Stimulated activated CD8-positive, alpha-beta memory T cell treated with anti-CD3 and anti-CD28 coated beads, Interleukin-7, amount 100 ng/mL, for 24 hours (primary cell): ENCODE measurements around the gene GCNA.

Source experiments
- DNase-seq: peaks from one replicate; pipeline ENCODE4 v3.0.0-alpha.2; 2020; ENCODE audit warnings: low read depth

The GCNA gene, protein sequence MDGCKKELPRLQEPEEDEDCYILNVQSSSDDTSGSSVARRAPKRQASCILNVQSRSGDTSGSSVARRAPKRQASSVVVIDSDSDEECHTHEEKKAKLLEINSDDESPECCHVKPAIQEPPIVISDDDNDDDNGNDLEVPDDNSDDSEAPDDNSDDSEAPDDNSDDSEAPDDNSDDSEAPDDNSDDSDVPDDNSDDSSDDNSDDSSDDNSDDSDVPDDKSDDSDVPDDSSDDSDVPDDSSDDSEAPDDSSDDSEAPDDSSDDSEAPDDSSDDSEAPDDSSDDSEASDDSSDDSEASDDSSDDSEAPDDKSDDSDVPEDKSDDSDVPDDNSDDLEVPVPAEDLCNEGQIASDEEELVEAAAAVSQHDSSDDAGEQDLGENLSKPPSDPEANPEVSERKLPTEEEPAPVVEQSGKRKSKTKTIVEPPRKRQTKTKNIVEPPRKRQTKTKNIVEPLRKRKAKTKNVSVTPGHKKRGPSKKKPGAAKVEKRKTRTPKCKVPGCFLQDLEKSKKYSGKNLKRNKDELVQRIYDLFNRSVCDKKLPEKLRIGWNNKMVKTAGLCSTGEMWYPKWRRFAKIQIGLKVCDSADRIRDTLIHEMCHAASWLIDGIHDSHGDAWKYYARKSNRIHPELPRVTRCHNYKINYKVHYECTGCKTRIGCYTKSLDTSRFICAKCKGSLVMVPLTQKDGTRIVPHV

DNA sequence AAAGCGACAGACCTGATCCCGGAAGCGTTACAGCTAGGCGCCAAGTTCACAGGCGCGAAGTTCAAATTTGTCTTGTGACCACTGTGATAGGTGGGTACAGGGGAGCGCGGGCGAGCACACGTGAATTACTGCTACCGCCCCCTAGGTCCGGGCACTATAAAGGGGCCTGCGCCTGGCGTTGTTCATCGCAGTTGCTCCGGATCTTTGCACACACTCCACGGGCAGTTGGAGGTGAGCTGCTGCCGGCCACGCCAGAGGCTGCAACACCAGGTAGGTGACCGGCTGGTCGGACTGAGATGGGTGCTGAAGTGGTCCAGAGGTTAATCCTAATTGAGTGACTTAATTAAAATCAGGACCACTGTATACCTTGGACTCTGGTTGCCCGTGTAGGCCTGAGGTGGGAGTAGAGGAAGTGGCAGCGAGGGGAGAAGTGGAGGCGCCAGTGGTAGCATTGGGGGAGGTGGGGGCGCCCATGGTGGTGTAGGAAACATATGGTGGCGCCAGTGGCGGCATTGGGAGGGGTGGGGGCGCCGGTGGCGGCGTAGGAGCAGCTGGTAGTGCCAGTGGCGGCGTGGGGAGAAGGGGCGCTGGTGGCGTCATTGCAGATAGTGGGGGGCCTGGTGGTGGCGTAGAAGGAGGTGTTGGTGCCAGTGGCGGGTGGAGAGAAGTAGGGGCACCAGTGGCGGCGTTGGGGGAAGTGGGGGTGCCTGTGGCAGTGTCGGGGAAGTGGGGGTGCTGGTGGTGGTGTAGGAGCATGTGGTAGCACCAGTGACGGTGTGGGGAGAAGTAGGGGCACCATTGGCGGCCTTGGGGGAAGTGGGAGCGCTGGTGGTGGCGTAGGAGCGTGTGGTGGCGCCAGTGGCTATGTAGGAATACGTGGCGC lies at the start of gene GCNA:
GCNA (plus strand) TSS at position 185 of the 883 bp plus-strand sequence. CDS start 2,385 bp downstream, outside the sequence.
- no peak for DNase-seq

DNA sequence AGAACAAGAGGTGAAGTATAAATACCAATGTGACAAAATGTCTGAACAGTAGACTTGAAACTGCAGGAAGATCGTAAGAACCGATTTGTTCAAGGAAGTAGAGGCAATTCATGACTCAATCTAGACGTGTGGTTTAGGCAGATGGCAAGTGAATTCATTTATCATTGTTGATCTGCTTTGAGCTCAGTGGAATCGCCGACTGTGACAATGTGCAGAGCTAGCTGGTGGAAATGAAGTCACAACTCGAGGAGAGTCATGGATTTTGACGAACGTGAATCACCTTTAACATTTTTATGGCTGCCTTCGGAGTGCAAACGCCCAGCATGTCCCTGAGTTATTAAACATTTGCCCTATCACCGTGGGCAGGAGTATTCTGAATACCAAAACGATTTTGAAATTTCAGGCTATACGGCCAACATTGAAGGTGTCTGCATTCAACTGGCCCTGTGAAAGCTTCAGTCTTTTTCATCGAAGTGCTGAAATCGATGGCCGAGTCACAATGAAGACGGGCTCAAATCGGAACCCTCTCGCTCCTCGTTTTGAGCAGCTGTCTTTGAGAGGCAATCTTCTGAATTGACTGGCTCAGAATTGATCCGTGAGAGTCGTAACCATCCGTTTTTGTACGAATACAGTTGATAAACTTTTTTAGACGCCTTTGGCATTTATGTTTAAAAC lies 46.0 kb upstream of the GCNA start:
- DNase-seq: no peak

DNA sequence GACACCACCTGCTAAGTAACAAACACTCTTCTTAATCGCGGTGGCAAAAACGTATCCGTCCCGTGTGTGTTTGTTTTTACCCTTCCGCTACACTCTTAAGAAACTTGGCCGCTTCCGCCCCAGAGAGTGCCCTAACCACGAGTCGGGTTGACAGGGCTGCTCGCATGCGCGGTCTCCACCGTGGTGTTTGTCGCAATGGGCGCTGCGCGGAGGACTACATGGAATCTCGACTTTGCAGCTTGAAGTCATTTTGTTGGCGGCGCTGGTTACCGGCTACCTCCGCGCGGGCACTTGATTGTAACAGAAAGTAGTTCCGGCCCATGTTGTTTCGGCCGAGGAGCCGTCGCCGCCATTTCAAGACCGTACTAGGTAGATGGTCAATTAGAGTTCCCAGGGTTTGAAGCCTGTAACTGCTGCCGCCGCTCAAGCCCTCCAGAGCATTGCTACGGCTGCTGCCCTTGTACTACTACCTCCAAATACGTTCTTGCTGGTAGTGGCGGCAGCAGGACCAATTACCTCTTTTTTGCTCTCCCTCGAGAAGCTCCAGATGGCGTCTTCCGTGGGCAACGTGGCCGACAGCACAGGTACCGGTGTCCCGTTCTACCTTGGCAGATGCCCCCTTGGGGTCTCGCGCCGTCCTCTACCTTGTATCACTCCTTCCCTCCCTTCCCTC lies 45.3 kb upstream of the GCNA start, which contains the start of gene OGT:
OGT (plus strand) TSS at position 352 of the 673 bp plus-strand sequence; CDS start at position 548, 196 bp downstream.
- peak; percentile 79 for DNase-seq

DNA sequence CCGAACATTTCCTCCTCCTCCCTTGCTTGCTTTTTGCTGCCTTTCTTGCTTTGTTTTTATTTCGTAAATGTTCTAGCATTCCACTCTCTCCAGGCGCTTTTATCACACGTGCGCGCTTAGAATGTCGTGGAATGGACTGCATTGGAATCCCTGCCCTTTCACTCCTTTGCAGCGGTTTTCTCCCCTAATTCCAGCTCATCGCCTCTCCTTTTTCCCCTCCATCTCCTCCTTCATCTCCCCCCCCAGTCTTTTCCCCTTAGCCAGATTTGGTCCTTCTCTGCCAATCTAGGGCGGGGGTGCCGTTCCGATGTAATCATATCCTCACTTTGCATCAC lies 44.8 kb upstream of the GCNA start:
- DNase-seq: no peak

DNA sequence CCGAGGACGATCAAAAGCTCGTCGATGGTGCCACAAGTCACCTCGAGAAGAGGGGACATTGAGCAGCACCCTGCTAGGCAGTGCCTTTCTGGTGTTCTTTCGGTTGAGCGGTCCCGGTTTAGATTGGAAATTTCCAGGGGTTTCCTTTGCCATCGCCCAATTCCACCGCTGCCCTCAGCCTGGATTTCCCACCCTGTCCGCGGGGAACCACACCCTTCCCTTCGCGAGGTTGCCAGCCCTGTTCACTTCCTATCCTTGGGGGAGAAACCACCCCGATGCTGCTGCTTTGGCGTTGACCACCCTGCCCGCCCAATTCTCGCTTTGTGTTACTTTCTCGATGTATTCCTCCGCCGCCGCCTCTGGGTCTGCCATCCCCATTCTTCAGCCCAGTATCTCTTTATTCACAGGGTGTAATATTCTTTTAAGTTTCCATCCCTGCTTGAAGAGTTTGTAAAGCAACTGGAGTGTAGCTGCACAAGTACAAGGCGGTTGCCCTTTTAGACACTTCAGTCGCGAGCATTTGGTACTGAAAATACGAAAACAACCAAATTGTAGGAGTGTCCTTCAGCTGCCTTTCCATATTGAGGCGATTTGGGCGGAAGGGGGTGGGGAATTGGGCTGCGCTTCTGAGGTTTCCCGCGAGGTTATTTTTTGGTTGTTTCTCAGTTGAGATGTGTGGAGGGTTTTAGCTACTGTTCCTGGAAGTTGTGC lies 44.2 kb upstream of the GCNA start:
- DNase-seq: no peak

DNA sequence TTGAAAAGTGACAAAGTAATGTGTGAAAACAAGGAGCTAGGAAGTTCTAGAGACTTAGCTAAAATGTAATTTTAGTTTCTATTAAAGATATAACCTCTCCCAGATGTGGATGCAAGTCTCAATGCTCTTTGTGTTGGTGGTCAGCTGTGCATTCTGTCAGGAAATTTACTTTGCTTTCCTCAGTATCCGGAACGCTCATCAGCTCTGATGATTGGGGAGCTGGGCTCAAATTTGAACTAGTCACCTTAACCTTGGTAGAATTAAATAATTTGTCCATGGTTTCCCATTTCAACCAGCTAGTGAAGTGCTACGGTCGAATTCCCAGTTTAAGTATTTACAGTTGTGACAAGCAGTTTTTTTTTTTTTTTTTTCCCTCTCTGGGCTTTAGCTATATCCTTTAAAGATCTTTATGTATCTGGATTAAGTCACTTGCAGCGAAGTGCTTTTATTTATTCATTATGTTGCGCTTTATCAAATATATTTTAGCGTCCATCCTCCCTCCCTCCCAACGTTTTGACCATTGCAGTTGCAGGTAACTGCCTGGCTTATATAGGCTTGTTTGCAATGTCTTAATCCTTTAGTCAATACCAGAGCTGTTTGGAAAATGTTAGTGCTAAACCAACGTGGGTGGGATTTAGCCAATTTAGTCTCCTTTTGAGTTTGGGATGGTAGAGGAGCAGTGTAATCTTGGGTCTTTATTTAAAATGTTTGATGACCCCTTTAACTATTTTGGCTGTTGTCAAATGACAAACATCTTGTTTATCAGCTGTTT lies 43.3 kb upstream of the GCNA start:
- DNase-seq: no peak

DNA sequence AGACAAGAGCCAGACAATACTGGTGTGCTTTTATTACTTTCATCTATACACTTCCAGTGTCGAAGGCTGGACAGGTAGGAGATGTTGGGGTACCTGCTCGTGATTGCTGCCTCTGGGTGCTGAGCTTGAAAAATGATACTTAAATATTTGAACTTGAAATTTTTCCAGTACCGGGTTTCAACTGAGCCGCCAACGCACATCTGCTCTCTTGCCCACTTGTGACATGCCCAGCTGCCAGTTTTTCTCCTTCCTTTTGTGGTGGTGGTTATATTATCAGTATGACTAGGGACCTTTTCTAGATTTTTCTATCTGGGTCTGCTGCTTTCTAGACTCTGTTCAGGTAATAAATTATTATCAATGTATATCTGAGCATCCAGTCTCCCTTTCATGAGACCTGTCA lies 42.0 kb upstream of the GCNA start:
- DNase-seq: no peak

DNA sequence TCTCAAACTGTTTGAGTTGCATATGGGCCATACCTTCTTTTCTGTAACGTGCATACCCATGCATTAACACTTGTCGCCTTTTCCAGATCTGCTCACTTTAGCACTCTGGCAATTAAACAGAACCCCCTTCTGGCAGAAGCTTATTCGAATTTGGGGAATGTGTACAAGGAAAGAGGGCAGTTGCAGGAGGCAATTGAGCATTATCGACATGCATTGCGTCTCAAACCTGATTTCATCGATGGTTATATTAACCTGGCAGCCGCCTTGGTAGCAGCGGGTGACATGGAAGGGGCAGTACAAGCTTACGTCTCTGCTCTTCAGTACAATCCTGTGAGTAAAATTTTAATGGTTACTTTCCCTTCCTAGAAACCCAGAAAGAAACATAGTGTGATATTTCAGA lies 40.5 kb upstream of the GCNA start:
- DNase-seq: no peak

DNA sequence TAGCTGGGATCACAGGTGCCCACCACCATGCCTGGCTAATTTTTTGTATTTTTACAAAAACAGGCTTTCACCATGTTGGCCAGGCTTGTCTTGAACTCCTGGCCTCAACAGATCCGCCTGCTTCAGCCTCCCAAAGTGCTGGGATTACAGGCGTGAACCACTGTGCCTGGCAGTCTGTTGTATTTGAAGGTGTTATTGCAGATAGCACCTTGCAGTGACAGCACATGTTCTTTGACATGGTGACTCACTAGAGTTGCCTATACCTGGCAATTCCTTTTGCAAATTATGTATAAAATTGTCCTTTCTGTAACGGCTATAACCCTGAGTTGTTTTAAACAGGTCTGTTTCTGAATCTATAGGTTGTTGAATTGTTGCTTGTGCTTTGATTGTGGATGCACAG lies 37.4 kb upstream of the GCNA start:
- DNase-seq: no peak

DNA sequence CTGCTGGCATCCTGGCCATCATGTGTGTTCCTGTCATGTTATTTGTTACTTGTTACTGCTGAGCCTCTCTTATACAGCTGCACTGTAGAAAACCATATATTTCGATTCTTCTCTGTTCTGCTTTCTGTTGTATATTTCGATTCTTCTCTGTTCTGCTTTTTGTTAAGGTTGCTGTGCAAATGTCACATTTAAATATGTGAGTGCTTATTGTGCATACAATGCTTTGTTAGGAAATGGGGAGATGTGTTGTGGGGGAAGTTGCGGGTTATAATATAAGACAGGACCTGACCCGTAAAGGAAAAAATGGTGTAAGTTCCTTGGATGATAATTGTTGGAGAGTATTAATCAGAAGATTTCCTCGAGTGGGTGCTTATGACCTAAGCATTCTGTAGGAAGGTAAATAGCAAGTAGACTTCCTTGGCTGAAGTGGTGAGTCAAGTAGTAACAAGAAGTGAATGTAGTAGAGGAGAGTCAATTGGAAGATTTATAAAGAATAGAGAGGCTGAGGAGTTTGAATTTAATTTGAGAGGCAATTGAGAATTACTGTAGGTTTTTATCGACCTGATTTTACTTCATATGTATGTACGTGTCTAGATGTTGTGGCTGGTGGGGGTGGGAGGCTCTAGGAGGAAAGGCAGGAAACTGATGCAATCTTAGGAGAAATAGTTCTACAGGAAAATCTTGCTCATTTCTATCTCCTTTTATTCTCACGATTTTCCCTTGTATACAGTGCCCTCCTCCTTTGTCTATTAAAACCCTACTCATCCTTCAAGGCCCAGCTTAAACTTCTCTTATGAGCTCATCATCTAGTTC lies 36.8 kb upstream of the GCNA start:
- DNase-seq: no peak

DNA sequence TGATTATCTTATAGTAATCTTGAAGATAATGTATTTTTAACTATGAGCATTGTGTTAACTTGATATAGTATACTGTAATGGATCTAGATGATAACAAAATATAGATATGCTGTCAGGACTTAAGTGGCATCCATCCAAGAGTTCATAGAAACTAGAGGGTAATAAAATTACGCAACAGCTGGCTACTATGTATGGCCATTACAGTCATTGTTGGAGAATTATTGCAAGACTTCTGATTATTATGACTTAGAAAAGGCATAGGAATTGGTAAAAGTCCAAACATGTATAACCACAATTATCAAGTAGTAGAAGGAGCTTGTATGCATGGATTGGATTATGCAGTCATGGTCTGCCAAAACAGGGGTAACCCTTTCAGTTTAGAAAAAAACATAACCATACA lies 35.8 kb upstream of the GCNA start:
- no peak for DNase-seq

DNA sequence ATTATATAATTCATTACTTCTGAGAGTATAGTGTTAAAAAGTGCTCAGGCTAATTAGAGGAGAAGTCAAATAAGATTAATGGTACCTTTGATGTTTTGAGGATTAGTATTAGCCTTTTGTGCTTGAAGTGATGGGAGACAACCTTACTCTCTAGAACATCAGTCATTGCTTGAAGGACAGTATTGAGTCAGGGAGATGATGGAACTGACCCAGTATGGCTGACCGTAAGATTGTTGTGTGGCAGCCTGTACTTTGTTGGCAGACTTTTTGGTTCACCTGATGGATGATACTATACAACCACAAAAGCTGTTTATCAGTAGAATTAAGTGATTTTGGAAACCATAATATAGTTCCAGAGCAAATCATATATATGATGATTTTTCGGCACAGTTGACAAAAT lies 35.4 kb upstream of the GCNA start:
- DNase-seq: no peak

DNA sequence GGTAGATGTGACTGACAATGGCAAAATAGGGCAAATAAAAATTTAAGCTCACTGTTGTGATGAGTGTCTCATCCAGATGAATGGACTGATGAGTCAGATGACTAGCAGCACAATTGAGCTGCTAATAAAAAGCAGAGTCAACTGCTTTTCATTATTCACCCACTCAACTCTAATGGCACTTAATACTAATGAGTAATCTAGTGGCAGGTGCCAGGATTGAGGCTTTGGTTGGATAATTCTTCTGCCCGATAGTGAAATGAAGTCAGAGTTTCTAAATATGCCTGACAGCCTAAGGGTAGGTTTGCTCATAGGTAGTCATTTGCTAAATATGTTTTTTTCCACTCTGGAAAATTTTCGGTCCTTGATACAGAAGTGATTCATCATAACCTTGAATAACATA lies 34.9 kb upstream of the GCNA start:
- no peak for DNase-seq

DNA sequence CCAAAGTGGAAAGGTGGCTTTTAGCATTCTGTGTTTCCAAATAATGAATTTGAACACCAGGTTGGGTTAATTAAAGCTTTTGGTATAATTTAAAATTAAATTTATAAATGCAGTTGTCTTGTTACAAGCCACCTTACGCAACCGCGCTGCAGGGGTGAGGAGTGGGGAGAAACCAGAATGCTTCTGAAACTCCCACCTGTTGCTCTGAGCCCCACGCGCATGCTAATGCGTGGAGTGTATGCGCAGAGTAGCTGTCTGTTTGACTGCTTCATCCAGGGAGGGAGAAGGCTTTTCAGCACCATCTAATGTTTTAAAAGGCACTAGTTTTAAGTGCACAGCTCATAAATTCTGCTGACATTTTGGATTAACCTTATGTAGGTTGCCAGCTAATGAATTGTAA lies 32.9 kb upstream of the GCNA start:
- no peak for DNase-seq

DNA sequence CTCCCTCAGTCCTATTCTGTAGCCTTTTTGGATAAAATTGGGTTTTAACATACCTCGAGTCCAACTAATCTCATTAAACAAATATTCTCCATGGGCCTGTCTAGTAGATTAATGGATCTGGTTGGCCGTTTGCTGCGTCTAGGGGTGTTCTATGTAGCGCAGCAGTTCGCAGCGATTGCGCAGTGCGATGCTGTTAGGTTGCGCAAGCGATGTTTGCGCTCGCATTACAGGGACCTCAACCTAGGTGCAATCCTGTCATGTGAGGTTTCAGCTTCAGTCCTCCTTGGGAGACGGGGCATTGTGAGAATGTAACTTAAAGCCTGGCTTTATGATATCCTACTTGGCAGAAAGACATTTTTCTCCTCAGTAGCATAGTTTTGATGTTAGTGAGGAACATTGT lies 31.4 kb upstream of the GCNA start:
- DNase-seq: no peak

DNA sequence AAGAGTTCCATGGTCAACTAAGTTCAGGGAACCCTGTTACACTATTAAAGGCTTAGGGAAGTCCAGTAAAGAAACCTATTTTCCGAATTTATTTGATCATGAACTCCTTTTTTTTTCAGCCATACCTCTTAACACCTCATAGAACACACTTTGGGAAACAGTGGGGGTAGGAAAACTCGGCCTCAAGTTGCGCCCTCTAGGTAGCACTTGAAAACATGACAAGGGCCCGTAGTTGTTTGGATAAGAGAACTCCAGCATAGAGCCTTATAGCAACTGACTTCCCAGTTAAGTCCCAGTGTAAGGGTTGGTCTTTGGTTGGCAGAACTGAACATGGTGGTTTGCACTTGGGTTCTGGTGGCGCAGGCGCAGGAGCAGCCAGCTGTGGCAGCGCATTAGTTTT lies 30.9 kb upstream of the GCNA start:
- no peak for DNase-seq

DNA sequence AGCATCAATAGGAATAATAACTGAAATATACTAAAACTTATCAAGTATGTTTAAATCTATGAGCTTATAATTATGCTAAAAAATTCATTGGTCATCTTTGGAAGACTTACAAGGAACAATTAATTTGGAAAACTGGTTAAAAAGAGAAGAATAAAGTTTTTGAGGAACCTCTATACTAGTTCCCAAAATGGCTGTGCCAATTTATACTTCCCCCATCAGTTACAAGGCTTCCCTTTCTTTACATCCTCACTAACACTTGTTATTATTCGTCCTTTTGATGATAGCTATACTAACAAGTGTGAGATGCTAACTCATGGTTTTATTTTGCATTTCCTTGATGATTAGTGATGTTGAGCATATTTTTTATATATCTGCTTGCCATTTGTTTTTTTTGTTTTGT lies 28.3 kb upstream of the GCNA start:
- DNase-seq: no peak

DNA sequence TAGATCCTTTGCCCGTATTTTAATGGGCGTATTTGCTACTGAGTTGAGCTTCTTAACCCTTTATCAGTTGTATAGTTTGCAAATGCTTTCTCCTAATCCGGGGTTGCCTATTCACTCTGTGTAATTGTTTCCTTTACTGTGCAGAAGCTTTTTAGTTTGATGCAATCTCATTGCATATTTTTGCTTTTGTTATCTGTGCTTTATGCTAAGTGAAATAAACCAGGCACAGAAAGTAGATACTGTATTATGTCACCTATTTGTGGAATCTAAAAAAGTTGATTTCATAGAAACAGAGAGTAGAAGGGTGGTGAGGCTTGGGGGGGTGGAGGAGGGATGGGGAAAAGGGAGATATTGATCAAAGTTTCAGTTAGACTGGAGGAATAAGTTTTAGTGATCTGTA lies 27.7 kb upstream of the GCNA start:
- DNase-seq: no peak

DNA sequence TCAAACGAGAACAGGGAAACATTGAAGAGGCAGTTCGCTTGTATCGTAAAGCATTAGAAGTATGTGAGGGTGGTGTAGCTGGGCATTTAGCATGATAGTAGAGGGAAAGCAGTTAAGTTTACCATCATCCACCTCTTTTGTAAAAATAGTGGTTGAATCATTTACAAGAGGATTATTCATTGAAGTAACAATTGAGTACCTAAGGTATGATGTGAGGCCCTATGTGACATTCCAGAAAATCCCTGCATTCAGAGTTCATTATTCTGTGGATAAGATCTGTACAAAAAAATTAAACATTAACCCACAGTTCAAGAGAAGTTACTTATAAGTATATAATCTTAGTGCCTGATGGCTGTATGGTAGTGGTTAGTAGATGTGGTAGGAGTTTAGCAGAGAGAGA lies 22.2 kb upstream of the GCNA start:
- DNase-seq: no peak
